LNCAP (cell line): Measurements from ENCODE around the gene SFT2D3.

ENCODE experiments used
- TF ChIP-seq, protein P1 (sequence below): fragments of 450-650 bp; IDR thresholded peaks from 2 replicates; pipeline ENCODE4 v1.5.1; 2017; ENCODE audit warnings: mild to moderate bottlenecking

The SFT2D3 gene

GRCh38 chr2:127701193-127701650, at the start of gene SFT2D3:
Gene SFT2D3, plus strand, starts transcription at chr2:127701497. Its CDS starts 32 bp downstream, at chr2:127701529.
- TF ChIP-seq, protein P1, sequence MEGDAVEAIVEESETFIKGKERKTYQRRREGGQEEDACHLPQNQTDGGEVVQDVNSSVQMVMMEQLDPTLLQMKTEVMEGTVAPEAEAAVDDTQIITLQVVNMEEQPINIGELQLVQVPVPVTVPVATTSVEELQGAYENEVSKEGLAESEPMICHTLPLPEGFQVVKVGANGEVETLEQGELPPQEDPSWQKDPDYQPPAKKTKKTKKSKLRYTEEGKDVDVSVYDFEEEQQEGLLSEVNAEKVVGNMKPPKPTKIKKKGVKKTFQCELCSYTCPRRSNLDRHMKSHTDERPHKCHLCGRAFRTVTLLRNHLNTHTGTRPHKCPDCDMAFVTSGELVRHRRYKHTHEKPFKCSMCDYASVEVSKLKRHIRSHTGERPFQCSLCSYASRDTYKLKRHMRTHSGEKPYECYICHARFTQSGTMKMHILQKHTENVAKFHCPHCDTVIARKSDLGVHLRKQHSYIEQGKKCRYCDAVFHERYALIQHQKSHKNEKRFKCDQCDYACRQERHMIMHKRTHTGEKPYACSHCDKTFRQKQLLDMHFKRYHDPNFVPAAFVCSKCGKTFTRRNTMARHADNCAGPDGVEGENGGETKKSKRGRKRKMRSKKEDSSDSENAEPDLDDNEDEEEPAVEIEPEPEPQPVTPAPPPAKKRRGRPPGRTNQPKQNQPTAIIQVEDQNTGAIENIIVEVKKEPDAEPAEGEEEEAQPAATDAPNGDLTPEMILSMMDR, result no peak

DNA sequence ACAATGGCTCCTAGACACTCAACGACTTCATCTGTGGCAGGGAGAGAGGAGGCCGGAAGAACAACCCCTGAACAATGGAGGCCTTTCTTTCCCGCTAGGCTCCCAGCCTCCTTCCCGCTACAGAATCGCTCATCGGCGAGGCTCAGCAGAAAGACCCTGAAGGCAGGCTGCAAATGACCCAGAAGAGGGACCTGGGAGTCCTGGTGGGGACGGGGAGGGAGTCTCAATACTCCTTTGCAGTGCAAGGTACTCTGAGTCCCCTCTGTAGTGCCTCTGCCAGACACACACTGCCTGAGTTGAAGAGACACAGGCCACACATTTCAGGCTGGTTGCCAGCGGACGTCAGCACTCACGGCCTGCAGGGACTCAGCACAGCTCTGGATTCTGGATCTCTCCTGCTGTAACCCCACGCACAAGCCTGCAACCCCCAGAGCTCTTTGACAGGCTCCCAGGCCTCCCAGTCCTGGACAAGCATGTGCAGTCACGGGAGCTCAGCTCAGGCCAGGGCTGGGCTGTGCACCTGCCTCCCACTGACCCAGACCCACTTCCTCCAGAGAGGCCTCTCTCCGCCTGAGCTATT, 49.2 kb upstream of the SFT2D3 start:
- TF ChIP-seq, protein P1, result no peak

- TF ChIP-seq, protein P1, result no peak
Observed at GRCh38 chr2:127652786-127653357, 48.4 kb upstream of the SFT2D3 start.

GRCh38 chr2:127653421-127654083, 47.7 kb upstream of the SFT2D3 start:
- TF ChIP-seq, protein P1, result no peak

DNA sequence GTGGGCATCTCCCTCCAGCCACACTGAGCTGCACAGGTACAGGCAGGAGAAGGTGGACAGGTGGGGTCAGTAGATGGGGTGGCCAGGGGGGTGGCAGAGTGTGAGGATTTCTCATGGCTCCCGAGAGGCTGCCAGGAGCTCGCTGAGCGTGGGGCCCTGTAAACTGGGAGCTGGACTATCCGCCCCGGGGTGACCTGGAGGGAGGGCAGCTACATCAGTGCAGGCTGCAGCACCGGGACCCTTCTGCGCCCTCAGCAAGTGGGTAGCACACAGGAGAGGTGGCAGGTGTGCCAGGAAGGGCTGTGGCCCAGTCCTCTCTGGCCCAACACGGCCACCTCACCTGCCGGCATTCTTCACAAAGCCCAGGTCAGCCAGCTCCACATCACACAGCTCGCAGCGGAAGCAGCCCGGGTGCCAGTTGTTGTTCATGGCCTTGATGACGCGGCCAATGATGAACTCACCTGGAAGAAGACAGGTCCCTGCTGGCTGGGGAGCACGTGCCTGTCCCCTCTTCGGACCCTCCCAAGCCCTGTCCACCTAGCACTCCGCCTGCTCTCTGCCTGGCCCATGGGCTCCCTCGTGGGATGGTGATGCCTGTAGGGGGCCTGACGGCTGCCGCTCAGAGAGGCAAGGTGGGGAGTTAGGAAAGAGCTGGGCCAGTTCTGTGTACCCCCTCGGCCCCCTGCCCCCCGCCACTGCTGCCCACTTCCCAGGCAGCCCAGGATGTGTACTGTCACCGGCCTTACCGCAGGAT, 47.0 kb upstream of the SFT2D3 start:
- TF ChIP-seq, protein P1, result no peak

DNA sequence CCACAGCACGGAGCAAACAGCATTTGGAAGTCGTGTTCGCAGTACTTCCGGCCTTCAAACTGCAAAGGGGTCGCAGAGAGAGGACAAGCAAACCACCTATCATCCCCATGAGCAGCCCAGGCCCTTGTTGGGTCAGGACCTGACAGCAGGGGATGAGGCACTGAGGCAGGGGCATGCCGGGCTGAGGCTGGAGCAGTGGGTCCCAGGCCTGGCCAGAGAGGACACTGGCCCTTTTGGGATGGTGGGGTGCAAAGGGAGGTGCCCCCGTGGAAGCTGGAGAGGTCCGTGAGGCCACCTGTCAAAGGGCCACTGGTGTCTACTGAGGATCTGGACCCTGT, 46.5 kb upstream of the SFT2D3 start:
- TF ChIP-seq, protein P1, result no peak

GRCh38 chr2:127655209-127656073, 45.9 kb upstream of the SFT2D3 start:
- TF ChIP-seq, protein P1, result no peak
